ENCODE data around the gene RRBP1.
A peak's percentile ranks its signal among the peaks of the same experiment; 100 is the strongest.

The RRBP1 gene

DNA sequence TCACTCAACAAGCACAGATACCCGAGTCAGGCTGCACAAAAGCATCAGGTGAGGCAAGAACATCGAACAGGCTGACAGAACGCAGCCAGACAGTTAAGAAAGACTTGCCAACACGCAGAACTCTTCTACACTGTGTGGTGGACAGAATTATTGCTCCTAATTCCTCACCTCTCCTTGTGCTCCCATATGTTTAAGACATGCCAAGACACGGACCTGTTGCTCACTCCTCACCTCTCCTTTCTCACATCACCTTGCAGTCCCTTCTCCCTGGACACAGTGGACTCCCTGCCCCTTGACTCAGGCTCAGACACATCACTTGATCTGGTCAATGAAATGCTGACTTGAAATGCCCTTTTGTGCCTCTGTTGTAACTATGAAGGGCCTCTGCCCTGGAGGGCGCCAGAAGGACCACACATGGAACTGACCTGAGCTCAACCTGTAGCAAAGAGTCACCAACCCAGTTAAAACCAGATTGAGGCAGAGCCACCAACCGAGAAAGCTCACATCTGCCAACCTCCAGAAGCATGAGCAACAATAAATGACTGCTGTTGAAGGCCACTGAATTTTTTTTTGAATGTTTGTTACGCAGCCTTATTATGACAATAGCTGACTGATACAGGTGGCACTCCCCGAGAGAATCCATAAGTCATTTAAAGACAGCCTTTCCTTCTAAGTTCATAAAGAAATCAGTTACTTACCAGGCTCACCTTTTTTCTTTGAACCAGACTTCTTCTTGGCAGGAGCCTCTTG lies 24.0 kb downstream of the RRBP1 start:
- no peak for DNase-seq (ENCODE audit: low spot score)
- ChIA-PET CTCF (no interaction called here), POLR2A (ENCODE audit: low non-redundant PET) (no interaction called here)
- H3K27ac ChIP-seq, result no peak overlapping the region
- TF ChIP-seq, protein P1, sequence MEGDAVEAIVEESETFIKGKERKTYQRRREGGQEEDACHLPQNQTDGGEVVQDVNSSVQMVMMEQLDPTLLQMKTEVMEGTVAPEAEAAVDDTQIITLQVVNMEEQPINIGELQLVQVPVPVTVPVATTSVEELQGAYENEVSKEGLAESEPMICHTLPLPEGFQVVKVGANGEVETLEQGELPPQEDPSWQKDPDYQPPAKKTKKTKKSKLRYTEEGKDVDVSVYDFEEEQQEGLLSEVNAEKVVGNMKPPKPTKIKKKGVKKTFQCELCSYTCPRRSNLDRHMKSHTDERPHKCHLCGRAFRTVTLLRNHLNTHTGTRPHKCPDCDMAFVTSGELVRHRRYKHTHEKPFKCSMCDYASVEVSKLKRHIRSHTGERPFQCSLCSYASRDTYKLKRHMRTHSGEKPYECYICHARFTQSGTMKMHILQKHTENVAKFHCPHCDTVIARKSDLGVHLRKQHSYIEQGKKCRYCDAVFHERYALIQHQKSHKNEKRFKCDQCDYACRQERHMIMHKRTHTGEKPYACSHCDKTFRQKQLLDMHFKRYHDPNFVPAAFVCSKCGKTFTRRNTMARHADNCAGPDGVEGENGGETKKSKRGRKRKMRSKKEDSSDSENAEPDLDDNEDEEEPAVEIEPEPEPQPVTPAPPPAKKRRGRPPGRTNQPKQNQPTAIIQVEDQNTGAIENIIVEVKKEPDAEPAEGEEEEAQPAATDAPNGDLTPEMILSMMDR (conservative IDR thresholded peaks at IDR 0.05; ENCODE audit: low read depth), result no peak

- CTCF ChIA-PET, result no interaction called here
- no peak for DNase-seq (ENCODE audit: low spot score)
- peak overlapping the region; percentile 15; the same call in 1 of the 2 replicates for H3K27ac ChIP-seq
- POLR2A ChIA-PET (ENCODE audit: low non-redundant PET), result no interaction called here
- TF ChIP-seq, protein P1 (conservative IDR thresholded peaks at IDR 0.05; ENCODE audit: low read depth), result no peak
These were observed 24.8 kb downstream of the RRBP1 start for GRCh38 chr20:17657079-17657825.

DNA sequence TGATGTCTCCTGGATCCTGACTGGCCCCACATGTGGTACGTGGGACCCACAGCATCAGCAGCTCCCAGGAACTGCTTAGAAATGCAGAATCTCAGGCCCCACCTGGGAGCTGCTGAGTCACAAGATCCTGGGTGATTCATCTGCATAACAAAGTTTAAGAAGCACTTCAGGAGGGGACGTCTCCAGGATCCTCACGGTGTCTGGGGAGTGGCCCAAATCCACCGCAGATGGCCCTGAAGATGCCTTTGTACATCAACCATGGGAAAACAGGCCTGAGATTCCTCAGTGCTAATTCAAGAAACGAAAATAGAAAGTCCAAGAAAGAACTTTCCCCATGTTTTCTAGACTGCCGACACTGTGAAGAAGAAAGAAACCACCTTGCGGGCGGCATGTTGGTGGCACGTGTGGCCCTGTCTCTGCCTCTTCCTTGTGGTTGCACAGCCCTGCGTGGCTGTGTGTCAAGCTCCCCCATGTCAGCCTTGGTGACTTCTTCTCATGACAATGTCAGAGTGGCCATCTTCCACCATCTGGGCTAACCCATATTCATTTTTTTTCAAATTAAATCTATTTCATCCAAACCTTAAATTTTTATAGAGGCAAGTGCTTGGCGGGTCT lies 26.1 kb downstream of the RRBP1 start:
- peak overlapping the region; percentile 19; the same call in 1 of the 2 replicates for H3K27ac ChIP-seq
- ChIA-PET CTCF (interaction anchor here (0.6 to 1.0 kb wide), 2 partner anchors 116 to 340 kb away, joined by 3 to 4 read pairs; no protein-coding TSS in a partner anchor), POLR2A (ENCODE audit: low non-redundant PET) (no interaction called here)
- TF ChIP-seq, protein P1 (conservative IDR thresholded peaks at IDR 0.05; ENCODE audit: low read depth), result no peak
- DNase-seq (ENCODE audit: low spot score), result peak; percentile 14

- peak overlapping the region; percentile 19; the same call in 1 of the 2 replicates for H3K27ac ChIP-seq
- ChIA-PET POLR2A (ENCODE audit: low non-redundant PET) (no interaction called here), CTCF (interaction anchor here (0.9 to 1.0 kb wide), 2 partner anchors 25 to 115 kb away, joined by 3 read pairs; no protein-coding TSS in a partner anchor)
- no peak for DNase-seq (ENCODE audit: low spot score)
- TF ChIP-seq, protein P1 (conservative IDR thresholded peaks at IDR 0.05; ENCODE audit: low read depth), result 0 out of 2 replicates have a peak, but pooled peaks have one; percentile 17
These were observed 26.8 kb downstream of the RRBP1 start for GRCh38 chr20:17655286-17655651.

GRCh38 chr20:17654649-17655285 lies 27.3 kb downstream of the RRBP1 start:
- H3K27ac ChIP-seq, result no peak overlapping the region
- ChIA-PET POLR2A (ENCODE audit: low non-redundant PET) (no interaction called here), CTCF (interaction anchor here (0.5 to 1.0 kb wide), 4 partner anchors 26 to 252 kb away, joined by 3 read pairs; no protein-coding TSS in a partner anchor)
- DNase-seq (ENCODE audit: low spot score), result peak; percentile 9
- TF ChIP-seq, protein P1 (conservative IDR thresholded peaks at IDR 0.05; ENCODE audit: low read depth), result peak; percentile 53

Measured in RWPE1 (cell line).